Natural killer cell (primary cell): ENCODE measurements around the gene IL13. TPM values are rescaled to one million over a fixed set of nuclear protein-coding genes. Genes with fewer than 3 reads are reported as not detected.
A peak's percentile ranks its signal among the peaks of the same experiment; 100 is the strongest.

ENCODE experiments used
- ATAC-seq, 3 donors: fragments of 150-1000 bp in 2 of 3; fragments of 200-7000 bp in 1 of 3; cut with Tn5 transposase; 1 replicate in 1 of 3; 2 replicates in 2 of 3; pipeline ENCODE4 v1.10.0; 2021; ENCODE audit warnings: mild to moderate bottlenecking in 2 of 3, moderate library complexity in 2 of 3
- DNase-seq, 2 donors: peaks; one replicate each; pipeline versions ENCODE4 v3.0.0 to v3.0.0-alpha.2; 2013 to 2021; ENCODE audit warnings: mixed read lengths in 1 of 2
- H3K27ac ChIP-seq: one replicate; pipeline ENCODE4 v1.5.1; 2013; ENCODE audit warnings: mild to moderate bottlenecking, low read length
- H3K27me3 ChIP-seq: one replicate; pipeline ENCODE4 v1.6.1; 2013; ENCODE audit warnings: low read length; ENCODE audit not compliant: control insufficient read depth, insufficient read depth
- H3K36me3 ChIP-seq: one replicate; pipeline ENCODE4 v1.6.1; 2013; ENCODE audit warnings: low read length; ENCODE audit not compliant: control insufficient read depth, insufficient read depth
- H3K4me1 ChIP-seq: one replicate; pipeline ENCODE4 v1.6.1; 2013; ENCODE audit warnings: low read length; ENCODE audit not compliant: control insufficient read depth, insufficient read depth
- H3K4me3 ChIP-seq: one replicate; pipeline ENCODE4 v1.5.1; 2013; ENCODE audit warnings: low read length
- H3K9me3 ChIP-seq: one replicate; pipeline ENCODE4 v1.6.1; 2013; ENCODE audit warnings: low read length; ENCODE audit not compliant: control insufficient read depth, insufficient read depth
- H3K27ac Mint-ChIP-seq, 2 donors: one replicate each; pipeline ENCODE4 v1.8.0; 2022; ENCODE audit warnings: mild to moderate bottlenecking in 2 of 2, mixed read lengths in 2 of 2, moderate library complexity in 1 of 2
- H3K27me3 Mint-ChIP-seq, 2 donors: one replicate each; pipeline ENCODE4 v1.8.0; 2022; ENCODE audit warnings: low read depth in 2 of 2, mixed read lengths in 2 of 2
- H3K36me3 Mint-ChIP-seq: one replicate; pipeline ENCODE4 v1.8.0; 2022; ENCODE audit warnings: mixed read lengths
- H3K4me1 Mint-ChIP-seq, 2 donors: one replicate each; pipeline ENCODE4 v1.8.0; 2022; ENCODE audit warnings: mixed read lengths in 2 of 2
- H3K4me3 Mint-ChIP-seq: one replicate; pipeline ENCODE4 v1.8.0; 2022; ENCODE audit warnings: mild to moderate bottlenecking, moderate library complexity, mixed read lengths
- H3K9me3 Mint-ChIP-seq, 2 donors: one replicate each; pipeline ENCODE4 v1.8.0; 2022; ENCODE audit warnings: mixed read lengths in 2 of 2
- WGBS: methylation state at CpG from one replicate; pipeline ENCODE4 v1.1.7; 2013; ENCODE audit warnings: missing lambda C conversion rate; ENCODE audit not compliant: insufficient coverage; 5-methylcytosine and 5-hydroxymethylcytosine counted together
- intact Hi-C: fragments of 100-400 bp; cut with micrococcal nuclease; formaldehyde crosslinking; loops from one replicate; pipeline ENCODE4 v1.14.2; 2022
- total RNA-seq, 4 donors: library from RNA; stranded (reverse); fragments of 120-200 nt in 1 of 4; gene quantifications; one replicate each; pipeline versions ENCODE4 v1.2.3 to v1.2.4, GENCODE V29; 2013 to 2022
- TF ChIP-seq, protein P1 (sequence below): fragments of 200-600 bp; IDR thresholded peaks from one replicate; pipeline ENCODE4 v1.8.0; 2022; ENCODE audit warnings: antibody characterized with exemption

Gene IL13
- total RNA-seq, 3 donors from 2014 or later (not counting 1 experiment from before 2014, with no cell fraction given): 0.80 to 1.4 TPM; not detected in 1

- TF ChIP-seq, protein P1, sequence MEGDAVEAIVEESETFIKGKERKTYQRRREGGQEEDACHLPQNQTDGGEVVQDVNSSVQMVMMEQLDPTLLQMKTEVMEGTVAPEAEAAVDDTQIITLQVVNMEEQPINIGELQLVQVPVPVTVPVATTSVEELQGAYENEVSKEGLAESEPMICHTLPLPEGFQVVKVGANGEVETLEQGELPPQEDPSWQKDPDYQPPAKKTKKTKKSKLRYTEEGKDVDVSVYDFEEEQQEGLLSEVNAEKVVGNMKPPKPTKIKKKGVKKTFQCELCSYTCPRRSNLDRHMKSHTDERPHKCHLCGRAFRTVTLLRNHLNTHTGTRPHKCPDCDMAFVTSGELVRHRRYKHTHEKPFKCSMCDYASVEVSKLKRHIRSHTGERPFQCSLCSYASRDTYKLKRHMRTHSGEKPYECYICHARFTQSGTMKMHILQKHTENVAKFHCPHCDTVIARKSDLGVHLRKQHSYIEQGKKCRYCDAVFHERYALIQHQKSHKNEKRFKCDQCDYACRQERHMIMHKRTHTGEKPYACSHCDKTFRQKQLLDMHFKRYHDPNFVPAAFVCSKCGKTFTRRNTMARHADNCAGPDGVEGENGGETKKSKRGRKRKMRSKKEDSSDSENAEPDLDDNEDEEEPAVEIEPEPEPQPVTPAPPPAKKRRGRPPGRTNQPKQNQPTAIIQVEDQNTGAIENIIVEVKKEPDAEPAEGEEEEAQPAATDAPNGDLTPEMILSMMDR: no peak
- DNase-seq (no peak), ATAC-seq (peak in 1 of 3 donors; percentile 75)
- Histone ChIP-seq H3K4me3 (no peak overlapping the region), H3K9me3 (no peaks in the 10 kb centered on the region), H3K36me3 (no peaks in the 10 kb centered on the region), H3K27ac (no peak overlapping the region), H3K4me1 (peaks cover 23% of the 10 kb centered on the region), H3K27me3 (no peaks in the 10 kb centered on the region)
- Mint-ChIP-seq H3K36me3 (no peaks in the 10 kb centered on the region), H3K4me3 (no peak overlapping the region), H3K9me3 (no peaks in the 10 kb centered on the region), H3K27ac (no peak overlapping the region), H3K4me1 (peaks cover 0 to 14% of the 10 kb centered on the region in 2 donors), H3K27me3 (peaks cover 0 to 4% of the 10 kb centered on the region in 2 donors)
- intact Hi-C loops: no loop called here
- 92% methylated on average over 13 of the region's 16 CpGs for WGBS
Observed at GRCh38 chr5:132666310-132667123, 8.5 kb downstream of the IL13 start.

DNA sequence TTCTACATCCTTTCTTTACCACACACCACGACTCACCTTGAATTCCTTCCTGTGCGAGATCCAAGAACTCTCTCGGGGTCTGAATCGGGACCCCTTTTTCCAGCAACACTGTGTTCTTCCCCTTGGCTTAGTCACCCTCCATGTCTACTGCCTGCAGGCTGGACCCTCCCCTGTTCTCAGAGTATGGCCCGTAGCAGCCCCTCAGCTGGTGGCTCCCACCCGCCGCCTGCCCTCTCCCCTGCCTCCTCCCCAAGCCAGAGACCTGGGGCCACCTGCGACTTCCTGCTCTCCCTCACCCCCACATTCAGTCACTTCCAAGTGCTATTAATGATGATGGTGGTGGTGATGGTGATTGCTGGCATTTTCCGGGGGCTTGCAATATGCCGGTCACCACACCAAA is 9.3 kb downstream of the IL13 start:
- H3K4me1 ChIP-seq: peaks cover 23% of the 10 kb centered on the region
- Mint-ChIP-seq H3K4me3 (no peak overlapping the region), H3K36me3 (no peaks in the 10 kb centered on the region), H3K27ac (no peak overlapping the region), H3K4me1 (peaks cover 0 to 14% of the 10 kb centered on the region in 2 donors), H3K9me3 (no peaks in the 10 kb centered on the region), H3K27me3 (peaks cover 0 to 4% of the 10 kb centered on the region in 2 donors)
- no peaks in the 10 kb centered on the region for H3K27me3 ChIP-seq
- H3K27ac ChIP-seq: no peak overlapping the region
- no peaks in the 10 kb centered on the region for H3K36me3 ChIP-seq
- WGBS: 83% methylated on average over 7 of the region's 10 CpGs
- TF ChIP-seq, protein P1: no peak
- no peak for ATAC-seq
- H3K4me3 ChIP-seq: no peak overlapping the region
- no peak for DNase-seq
- no peaks in the 10 kb centered on the region for H3K9me3 ChIP-seq
- intact Hi-C loops: no loop called here

DNA sequence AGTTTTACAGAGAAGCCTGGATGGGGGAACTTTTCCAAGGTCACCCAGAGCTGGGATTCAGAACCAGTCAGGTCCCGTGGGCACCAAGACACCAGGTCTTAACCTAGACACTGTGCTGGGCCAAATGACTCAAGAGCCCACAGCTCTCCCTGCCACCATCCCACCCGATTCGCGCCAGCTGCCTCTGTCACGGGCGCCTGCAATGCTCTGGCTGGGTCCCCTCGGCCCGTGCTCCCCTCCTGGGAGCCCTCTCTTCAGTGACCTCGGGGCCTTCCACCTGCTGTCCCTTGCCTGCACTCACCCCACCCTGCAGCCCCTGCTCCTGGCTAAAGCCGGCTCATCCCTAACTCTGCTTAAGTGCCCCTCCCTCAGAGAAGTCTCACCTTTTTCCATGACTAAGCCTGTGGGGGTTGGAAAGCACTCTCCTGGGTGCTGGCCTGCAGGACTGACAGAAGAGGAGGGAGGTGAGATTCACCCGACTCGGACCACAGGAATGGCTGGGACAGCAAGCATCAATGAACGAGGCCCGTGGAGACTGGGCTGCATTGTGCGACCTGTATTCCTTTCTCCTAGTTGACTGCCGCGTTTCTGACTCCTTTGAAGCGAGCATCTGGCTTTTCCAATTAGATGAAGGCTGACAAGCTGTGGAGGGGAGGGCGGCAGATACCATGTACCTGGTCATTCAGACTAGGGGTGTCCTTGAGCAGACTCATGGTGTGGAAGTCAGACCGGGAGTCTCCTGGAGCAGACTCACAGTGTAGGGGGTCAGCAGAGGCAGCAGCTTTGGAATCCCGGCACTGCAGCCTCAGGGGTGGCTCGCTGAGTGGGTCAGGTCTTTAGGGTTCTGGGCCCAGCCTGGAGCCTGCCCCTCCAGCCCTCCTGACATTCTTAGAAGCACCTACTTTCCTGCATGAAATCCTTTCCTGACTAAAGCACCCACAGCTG is 10.1 kb downstream of the IL13 start:
- Histone ChIP-seq H3K4me3 (no peak overlapping the region), H3K4me1 (peaks cover 19% of the 10 kb centered on the region), H3K27ac (no peak overlapping the region), H3K9me3 (no peaks in the 10 kb centered on the region), H3K36me3 (no peaks in the 10 kb centered on the region), H3K27me3 (no peaks in the 10 kb centered on the region)
- Mint-ChIP-seq H3K36me3 (no peaks in the 10 kb centered on the region), H3K4me3 (no peak overlapping the region), H3K27ac (no peak overlapping the region), H3K27me3 (peaks cover 0 to 4% of the 10 kb centered on the region in 2 donors), H3K4me1 (peaks cover 0 to 10% of the 10 kb centered on the region in 2 donors), H3K9me3 (no peaks in the 10 kb centered on the region)
- no peak for ATAC-seq
- TF ChIP-seq, protein P1: no peak
- intact Hi-C loops: no loop called here
- no peak for DNase-seq
- WGBS: 93% methylated on average over 22 of the region's 22 CpGs
